ENCODE results near the gene FUCA1. TPM values are rescaled to one million over a fixed set of nuclear protein-coding genes. Genes with fewer than 3 reads are reported as not detected.
"Not testable (repeated sequence)": the region's sequence is repeated elsewhere in the genome, so short reads cannot be mapped to it uniquely, and the experiment has no call there.

FUCA1 gene
- polyA plus RNA-seq, 3 donors = 48.0 to 57.7 (median 50.4) TPM

GRCh38 chr1:23896491-23896890 is 28.4 kb upstream of the FUCA1 start:
- no peak for DNase-seq (ENCODE audit: low read depth in 3 of 3, low spot score in 2 of 3)

- DNase-seq (ENCODE audit: low read depth in 3 of 3, low spot score in 2 of 3) = no peak
Observed at GRCh38 chr1:23895993-23896392, 27.9 kb upstream of the FUCA1 start.

GRCh38 chr1:23895082-23895481 is 27.0 kb upstream of the FUCA1 start:
- no peak for DNase-seq (ENCODE audit: low read depth in 3 of 3, low spot score in 2 of 3)

GRCh38 chr1:23889074-23889473 is 21.0 kb upstream of the FUCA1 start:
- DNase-seq (ENCODE audit: low read depth in 3 of 3, low spot score in 2 of 3) = no peak

GRCh38 chr1:23885222-23885621 is 17.1 kb upstream of the FUCA1 start:
- DNase-seq (ENCODE audit: low read depth in 3 of 3, low spot score in 2 of 3) = no peak

GRCh38 chr1:23882746-23883145 is 14.7 kb upstream of the FUCA1 start:
- no peak for DNase-seq (ENCODE audit: low read depth in 3 of 3, low spot score in 2 of 3)

GRCh38 chr1:23879809-23880208 is 11.7 kb upstream of the FUCA1 start:
- DNase-seq (ENCODE audit: low read depth in 3 of 3, low spot score in 2 of 3) = no peak

GRCh38 chr1:23878668-23879067 is 10.6 kb upstream of the FUCA1 start:
- DNase-seq (ENCODE audit: low read depth in 3 of 3, low spot score in 2 of 3) = no peak

GRCh38 chr1:23875382-23875781 is 7.3 kb upstream of the FUCA1 start:
- no peak for DNase-seq (ENCODE audit: low read depth in 3 of 3, low spot score in 2 of 3)

- DNase-seq (ENCODE audit: low read depth in 3 of 3, low spot score in 2 of 3) = no peak
Observed at GRCh38 chr1:23872421-23872820, 4.3 kb upstream of the FUCA1 start.

- DNase-seq (ENCODE audit: low read depth in 3 of 3, low spot score in 2 of 3) = no peak
Observed at GRCh38 chr1:23869051-23869450, 961 bp upstream of the FUCA1 start.

- DNase-seq (ENCODE audit: low read depth in 3 of 3, low spot score in 2 of 3) = no peak
Observed at GRCh38 chr1:23868557-23869016, 497 bp upstream of the FUCA1 start.

GRCh38 chr1:23867542-23867894 is 572 bp downstream of the FUCA1 start:
- no peak for DNase-seq (ENCODE audit: low read depth in 3 of 3, low spot score in 2 of 3)

- DNase-seq (ENCODE audit: low read depth in 3 of 3, low spot score in 2 of 3) = no peak
Observed at GRCh38 chr1:23865543-23865930, 2.6 kb downstream of the FUCA1 start.

- DNase-seq (ENCODE audit: low read depth in 3 of 3, low spot score in 2 of 3) = no peak
Observed at GRCh38 chr1:23864801-23865542, 3.1 kb downstream of the FUCA1 start.

- no peak for DNase-seq (ENCODE audit: low read depth in 3 of 3, low spot score in 2 of 3)
Observed at GRCh38 chr1:23862640-23863039, 5.5 kb downstream of the FUCA1 start.

- DNase-seq (ENCODE audit: low read depth in 3 of 3, low spot score in 2 of 3) = no peak
Observed at GRCh38 chr1:23854568-23854967, 13.5 kb downstream of the FUCA1 start.

- DNase-seq (ENCODE audit: low read depth in 3 of 3, low spot score in 2 of 3) = not testable (repeated sequence)
Observed at GRCh38 chr1:23853124-23853523, 15.0 kb downstream of the FUCA1 start.

- peak in 1 of 3 donors; percentile 42 for DNase-seq (ENCODE audit: low read depth in 3 of 3, low spot score in 2 of 3)
Observed at GRCh38 chr1:23851406-23851805, 16.7 kb downstream of the FUCA1 start.

GRCh38 chr1:23848673-23849616 is 19.1 kb downstream of the FUCA1 start:
- DNase-seq (ENCODE audit: low read depth in 3 of 3, low spot score in 2 of 3) = no peak

- not testable (repeated sequence) for DNase-seq (ENCODE audit: low read depth in 3 of 3, low spot score in 2 of 3)
Observed at GRCh38 chr1:23847482-23848095, 20.5 kb downstream of the FUCA1 start.
